ENCODE measurements around the gene SUZ12.

DNA sequence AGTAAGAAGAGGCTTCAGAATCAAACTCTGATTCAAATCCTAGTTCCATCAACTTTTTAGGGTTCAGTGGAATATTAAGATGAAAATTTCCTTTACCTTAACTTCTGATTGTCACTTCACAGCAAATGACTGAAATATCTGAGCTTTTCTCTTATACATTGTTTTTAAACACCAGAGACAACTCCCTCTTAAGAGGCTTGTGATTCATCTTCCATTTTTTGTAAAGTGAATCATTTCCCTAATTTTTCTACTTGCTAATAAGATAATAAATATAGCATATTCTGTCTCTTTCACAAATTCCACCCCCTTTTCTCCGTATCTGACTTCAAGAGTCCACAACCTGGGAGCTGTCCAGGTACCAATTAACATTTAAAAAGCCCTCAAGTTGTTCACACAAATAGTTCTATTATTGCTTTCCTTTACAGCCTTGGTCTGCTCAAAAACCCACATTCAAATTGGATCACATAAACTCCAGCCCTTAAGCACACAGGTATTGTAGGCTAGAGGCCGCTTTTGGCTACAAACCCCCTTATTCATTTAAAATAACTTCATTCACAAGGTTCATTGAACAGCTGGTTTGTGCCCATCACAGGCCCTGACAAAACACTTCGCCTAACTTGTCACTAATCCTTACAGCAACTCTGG lies 21.2 kb upstream of the SUZ12 start:
- TF ChIP-seq, protein P1, sequence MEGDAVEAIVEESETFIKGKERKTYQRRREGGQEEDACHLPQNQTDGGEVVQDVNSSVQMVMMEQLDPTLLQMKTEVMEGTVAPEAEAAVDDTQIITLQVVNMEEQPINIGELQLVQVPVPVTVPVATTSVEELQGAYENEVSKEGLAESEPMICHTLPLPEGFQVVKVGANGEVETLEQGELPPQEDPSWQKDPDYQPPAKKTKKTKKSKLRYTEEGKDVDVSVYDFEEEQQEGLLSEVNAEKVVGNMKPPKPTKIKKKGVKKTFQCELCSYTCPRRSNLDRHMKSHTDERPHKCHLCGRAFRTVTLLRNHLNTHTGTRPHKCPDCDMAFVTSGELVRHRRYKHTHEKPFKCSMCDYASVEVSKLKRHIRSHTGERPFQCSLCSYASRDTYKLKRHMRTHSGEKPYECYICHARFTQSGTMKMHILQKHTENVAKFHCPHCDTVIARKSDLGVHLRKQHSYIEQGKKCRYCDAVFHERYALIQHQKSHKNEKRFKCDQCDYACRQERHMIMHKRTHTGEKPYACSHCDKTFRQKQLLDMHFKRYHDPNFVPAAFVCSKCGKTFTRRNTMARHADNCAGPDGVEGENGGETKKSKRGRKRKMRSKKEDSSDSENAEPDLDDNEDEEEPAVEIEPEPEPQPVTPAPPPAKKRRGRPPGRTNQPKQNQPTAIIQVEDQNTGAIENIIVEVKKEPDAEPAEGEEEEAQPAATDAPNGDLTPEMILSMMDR (IDR thresholded peaks at IDR 0.05; ENCODE audit: insufficient read depth, low read length, poor library complexity, severe bottlenecking): no peak
- no peak for TF ChIP-seq EZH2phosphoT487 (conservative IDR thresholded peaks at IDR 0.05; ENCODE audit: low read length)

All from SU-DHL-6 (cell line).